Measurements from ENCODE around the gene TRPV2.

TRPV2 gene

DNA sequence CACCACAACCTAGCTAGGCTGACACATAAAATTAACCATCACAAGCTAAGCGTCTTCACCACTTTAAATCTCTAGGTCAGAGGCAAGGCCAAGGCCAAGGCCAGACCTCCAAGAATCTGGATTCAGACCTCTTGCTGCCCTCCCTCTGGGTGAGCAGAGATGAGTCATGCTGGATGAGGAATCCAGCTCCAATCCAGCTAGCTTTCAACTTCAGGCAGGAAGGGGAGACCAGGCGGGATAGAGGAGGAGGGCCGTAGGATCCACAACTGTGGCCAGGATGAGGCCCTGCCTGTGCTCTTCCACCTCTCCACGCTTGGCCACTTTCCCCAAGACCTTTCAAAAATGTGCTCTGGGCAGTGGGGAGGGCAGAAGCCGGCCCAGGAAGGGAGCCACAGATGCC lies 61.9 kb downstream of the TRPV2 start:
- DNase-seq = no peak

DNA sequence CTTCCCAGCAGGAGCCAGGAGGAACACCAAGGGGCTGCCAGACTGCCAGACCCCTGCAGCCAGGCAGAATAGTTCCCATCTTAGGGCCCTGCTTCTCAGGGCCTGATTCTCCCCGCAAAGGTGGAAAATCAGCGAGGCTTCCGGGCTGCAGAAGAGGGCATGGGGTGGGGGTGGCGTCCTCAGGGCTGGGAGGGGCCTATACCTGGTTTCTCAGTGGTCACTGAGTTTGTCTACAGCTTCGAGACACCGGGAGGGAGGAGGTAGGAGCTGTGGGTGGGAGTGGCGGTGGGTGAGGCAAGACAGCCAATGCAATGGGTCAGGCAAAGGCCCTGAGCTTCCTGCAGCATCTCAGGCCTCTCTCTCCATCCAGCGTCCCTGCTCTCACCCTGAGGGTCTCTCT lies 62.3 kb downstream of the TRPV2 start:
- DNase-seq = no peak

DNA sequence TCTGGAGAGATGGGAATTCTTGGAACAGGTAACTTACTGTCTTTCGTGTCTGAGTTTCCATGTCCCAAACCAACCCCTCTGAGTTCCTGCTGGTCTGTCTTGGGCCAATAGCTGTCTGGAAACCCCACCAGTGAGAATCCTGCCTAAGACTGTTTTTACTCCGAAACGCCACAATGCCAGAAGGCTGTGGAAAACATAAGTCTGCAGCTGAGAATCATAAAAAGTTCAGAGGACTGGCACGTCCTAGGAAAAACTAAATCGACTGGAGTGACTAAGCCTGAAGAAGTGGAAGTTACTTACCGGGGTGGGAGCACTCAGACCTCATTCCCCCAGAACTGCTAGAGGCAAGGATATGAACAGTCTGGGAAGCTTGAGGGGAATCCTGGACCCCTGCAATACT lies 63.3 kb downstream of the TRPV2 start:
- no peak for DNase-seq

DNA sequence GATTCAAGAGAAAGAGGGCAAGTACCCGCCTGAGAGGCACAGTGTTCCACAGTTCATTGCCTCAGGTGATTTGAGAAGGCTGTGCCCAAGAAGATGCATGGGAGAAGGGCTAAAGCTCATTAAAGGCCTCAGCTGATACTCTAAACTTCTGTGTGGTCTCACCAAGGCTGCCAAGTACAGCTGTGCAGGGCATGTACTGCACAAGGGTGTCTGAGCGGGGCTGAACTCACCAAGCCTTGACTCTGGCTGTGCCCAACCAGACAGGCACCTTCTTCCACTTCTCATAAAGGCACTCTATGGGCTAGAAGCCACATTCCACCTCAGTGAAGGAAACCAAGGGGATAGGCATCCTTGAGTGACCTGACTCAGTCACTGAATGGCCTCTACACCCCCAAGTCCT lies 63.9 kb downstream of the TRPV2 start:
- DNase-seq = no peak

DNA sequence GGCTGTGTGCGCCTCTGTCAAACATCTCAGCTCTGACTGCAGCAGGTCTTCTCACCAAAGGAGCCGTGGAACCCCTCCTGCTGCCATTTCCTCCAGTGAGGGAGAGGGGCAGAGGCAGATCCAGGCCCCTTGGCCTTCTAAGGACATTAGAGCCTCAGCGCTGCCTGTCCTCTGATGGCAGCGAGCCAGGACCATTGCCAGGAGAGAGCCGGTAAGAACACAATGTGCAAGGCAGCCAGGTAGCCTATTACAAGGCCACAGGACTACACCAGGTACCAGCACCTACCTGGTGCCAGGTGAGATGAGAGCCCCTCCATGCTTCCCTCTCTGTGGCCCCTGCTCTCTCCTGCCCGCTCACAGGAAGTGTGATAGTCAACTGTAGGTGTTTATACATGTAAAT lies 65.6 kb downstream of the TRPV2 start:
- DNase-seq = no peak

DNA sequence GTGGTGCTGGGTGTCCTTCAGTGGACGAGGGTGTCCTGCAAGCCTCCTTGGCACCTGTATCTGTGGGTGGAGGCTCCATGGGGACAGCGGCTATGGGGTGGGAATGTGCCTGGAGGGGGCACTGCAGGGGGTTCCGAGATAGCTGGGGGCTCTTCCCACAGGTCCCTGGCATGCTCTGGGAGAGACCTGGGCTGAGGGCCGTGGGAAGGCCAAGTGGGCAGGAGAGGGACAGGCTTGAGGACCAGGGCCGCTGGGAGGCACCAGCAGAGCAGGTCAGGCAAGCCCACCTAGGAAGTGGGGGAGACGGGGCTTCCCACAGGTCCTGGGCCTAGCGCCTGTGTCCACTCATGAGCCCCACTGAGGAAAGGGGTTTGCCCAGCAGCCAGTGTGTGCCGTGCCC lies 66.9 kb downstream of the TRPV2 start:
- DNase-seq = no peak

DNA sequence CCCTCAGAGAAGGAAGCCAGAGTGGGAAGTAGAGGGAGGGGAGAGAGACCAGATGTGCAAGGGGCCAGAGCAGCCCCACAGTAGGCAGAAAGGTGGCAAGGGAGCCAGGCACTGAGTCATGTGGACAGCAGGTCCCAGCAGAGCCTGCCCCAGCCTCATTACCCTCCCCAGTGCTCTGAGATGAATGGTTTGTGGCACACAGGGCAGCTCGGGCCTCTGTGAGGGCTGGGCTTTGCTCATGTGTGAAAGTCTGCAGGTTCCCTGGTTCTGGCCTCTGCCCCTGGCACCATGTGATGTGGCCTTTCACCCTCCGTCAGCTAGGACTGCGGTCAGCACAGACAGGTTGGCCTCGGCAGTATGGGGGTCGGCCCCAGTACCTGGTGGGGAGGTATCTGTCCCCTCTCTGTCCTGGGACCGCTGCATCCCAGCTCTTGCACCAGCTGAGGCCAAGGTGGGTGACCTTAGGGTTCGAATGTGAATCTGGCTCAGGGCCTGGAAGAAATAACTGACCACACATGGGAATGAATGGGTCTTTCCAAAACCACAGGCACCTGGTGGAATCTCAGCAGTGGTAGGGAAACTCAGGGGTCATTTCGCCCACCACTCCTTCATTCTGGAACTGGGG lies 67.8 kb downstream of the TRPV2 start:
- DNase-seq = no peak

DNA sequence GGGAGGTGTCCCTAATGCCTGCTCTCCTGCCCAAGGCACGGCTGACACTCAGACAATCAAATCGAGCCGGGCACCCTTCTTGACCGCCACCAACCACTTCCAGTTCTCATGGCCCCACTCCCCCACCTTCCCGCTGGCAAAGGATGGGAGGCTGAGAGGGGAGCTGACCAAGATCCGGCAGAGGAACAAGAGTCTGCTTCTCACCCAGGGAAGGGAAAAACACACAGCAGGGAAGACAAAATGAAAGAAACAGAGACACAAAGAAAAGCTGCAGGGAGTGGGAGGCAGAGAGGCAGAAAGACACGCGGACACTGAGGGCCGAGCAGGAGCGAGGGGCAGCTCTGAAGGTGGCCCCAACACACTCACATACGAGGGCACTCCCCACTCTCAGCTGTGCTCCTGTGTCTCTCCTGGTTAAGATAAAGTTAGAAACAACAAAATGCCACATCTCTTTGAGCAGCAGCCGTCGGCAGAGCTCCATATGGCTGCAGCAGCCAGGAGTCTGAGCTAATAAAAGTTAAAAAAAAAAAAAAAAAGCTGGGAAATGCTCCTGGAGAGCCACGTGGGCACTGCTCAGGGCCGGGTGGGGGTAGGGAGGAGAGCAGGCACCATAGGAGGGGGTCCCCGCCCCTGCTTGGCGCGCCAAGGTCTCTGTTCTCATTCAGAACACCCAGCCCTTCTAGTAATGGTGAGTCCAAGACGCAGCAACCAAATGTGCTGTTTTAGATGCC lies 69.2 kb downstream of the TRPV2 start:
- no peak for DNase-seq

Measured in hematopoietic multipotent progenitor cell treated with erythropoietin and hydrocortisone succinate and interleukin-3 and kit ligand, for 6 days (in vitro differentiated cells).